GM18858 (cell line): ENCODE data around the gene PURA.
A peak's percentile ranks its signal among the peaks of the same experiment; 100 is the strongest.

Source experiments
- ATAC-seq: cut with Tn5 transposase; IDR thresholded peaks from one replicate; pipeline ENCODE4 v1.9.1; 2021; ENCODE audit not compliant: unreplicated experiment

Gene PURA

GRCh38 chr5:140157032-140157781 lies 43.3 kb downstream of the PURA start:
- peak; percentile 91 for ATAC-seq

DNA sequence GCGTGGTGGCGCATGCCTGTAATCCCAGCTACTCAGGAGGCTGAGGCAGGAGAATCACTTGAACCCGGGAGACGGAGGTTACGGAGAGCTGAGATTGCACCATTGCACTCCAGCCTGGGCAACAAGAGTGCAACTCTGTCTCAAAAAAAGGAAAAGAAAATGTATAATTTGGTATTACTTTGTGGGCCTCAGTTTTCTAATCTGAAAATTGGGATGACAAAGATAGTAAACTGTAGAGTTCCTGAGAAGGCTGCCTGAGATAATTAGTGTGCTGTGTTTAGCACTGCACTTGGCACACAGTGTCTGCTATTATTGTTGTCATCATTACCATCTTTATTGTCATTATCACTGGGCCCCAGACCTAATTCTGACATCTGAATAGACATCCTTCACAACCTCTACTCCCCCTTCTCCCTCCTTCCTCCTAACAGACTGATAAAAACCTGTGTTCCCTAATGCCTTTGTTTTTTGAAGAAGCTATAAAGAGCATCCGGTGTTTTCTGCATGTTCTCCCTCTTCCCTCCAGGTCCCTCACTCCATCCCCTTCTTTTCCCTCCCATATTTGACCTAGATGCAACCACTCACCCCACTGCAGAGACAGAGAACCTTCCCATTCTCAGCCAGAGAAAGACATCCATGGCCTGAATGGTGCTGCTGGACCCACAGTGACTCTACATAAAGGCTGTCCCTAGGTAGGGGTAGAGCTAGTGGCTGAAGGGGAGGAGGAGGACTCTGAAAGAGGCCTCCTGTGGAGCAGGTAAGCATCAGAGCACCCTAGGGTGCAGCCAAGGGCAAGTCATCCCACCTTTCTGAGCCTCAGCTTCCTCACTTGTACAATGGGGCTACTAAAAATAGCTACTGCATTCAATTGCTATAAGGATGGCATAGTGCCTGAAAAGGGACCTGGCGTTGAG lies 45.4 kb downstream of the PURA start:
- ATAC-seq: no peak

DNA sequence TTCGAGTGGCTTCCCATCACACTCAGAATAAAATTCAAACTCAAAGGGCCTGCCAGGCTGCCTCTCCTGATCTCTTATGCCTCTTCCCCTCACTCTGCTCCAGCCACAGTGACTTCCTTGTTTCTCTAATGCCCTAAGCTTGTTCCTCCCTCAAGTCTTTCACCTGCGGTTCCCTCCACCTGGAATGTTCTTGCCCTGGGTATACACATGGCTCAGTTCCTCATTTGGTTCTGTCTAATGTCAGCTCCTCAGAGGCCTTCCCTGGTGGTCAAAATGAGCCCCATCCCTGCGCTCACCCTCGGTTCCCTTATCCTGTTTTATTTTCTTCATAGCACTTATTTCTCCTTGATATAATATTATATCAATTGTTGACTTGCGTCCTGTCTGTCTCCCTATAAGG lies 48.4 kb downstream of the PURA start:
- ATAC-seq: no peak

DNA sequence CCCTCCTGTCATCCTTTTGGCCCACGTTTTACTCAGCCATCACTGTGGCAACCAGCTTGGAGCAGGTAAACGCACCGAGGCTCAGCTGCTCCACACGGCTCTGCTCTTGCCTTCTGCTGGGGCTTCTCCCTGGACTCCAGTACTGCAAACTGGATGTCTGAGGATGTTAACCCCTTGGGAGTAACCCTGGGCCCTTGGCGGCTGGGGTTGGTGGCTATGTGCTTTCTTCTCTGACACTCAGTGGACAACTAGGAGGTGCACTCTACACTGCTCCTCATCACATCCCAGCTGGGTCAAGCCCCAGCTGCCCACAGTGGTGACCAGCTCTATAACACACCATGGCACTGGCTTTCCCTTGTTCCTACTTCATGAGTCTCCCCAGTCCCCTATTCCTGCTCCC lies 48.9 kb downstream of the PURA start:
- no peak for ATAC-seq

GRCh38 chr5:140165101-140165922 lies 51.4 kb downstream of the PURA start:
- no peak for ATAC-seq

DNA sequence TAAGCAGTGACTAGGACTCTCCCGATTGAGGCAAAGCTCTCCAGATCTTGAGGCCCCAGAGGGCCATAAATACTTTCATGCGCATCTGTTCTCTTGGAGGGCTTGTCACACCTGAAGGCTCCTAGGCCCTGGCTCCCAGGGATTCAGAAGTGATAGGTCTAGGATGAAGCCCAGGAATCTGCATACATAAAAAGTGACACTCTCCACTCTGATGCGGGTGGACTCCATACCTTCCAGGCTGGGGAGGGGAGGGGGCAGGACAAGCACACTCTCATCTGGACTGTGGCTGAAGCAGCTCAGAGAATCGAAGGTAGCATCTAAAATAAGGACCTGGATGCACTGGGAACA lies 52.0 kb downstream of the PURA start:
- no peak for ATAC-seq

DNA sequence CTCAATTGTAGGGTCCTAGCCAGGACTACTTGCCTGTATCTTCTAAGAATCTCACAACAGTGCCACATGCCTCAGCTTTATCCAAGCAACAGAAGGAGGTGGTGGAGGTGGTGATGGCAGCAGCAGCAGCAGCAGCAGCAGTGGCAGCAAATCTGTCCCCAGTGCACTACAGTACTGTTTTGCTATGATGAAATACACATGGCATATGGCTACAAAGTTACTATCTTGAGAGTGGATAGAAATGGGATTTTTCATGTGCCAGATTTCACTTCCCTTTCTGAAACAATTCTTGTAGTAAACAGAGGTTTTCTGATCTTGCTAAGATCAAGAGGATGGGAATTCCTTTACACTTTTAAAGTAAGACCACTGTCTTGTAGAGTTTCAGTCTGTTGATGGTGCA lies 53.0 kb downstream of the PURA start:
- ATAC-seq: no peak

GRCh38 chr5:140168371-140168770 lies 54.5 kb downstream of the PURA start:
- ATAC-seq: no peak

- no peak for ATAC-seq
These were observed 55.5 kb downstream of the PURA start for GRCh38 chr5:140169410-140169809.

DNA sequence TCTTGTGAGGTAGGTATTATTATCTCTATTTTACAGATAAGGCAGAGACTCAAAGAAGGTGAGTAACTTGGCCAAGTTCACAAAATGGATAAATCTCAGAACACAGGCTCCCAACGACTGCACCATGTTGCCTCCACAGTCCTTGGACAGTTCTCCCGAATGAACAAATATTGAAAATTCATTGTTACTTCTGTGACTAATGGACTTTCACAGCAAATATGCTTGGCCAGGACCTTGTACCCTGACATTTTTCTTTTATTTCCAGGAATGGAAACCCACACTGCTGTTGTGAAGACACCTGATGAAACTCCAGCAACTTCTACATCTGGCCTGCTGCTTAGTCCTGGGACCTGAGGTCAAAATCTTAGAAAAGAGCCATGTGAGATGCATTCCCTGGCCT lies 58.6 kb downstream of the PURA start:
- ATAC-seq: no peak

DNA sequence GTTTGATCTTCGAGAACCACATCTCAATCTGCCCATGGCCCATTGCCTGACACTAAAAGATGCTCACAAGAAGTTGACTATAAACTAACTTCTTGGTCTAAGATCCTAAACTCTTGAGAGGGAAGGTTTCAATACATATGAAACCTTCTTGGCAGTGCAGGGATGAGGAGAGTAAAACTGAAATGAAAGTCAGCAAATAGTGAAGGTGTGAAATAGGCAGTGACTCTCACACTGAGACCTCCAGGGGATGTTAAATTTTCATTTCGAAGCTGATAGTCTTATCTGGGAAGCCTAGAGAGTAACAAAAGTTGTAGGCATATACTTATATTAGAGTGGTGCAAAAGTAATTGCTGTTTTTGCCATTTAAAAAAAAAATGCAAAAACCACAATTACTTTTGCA lies 60.1 kb downstream of the PURA start:
- no peak for ATAC-seq

DNA sequence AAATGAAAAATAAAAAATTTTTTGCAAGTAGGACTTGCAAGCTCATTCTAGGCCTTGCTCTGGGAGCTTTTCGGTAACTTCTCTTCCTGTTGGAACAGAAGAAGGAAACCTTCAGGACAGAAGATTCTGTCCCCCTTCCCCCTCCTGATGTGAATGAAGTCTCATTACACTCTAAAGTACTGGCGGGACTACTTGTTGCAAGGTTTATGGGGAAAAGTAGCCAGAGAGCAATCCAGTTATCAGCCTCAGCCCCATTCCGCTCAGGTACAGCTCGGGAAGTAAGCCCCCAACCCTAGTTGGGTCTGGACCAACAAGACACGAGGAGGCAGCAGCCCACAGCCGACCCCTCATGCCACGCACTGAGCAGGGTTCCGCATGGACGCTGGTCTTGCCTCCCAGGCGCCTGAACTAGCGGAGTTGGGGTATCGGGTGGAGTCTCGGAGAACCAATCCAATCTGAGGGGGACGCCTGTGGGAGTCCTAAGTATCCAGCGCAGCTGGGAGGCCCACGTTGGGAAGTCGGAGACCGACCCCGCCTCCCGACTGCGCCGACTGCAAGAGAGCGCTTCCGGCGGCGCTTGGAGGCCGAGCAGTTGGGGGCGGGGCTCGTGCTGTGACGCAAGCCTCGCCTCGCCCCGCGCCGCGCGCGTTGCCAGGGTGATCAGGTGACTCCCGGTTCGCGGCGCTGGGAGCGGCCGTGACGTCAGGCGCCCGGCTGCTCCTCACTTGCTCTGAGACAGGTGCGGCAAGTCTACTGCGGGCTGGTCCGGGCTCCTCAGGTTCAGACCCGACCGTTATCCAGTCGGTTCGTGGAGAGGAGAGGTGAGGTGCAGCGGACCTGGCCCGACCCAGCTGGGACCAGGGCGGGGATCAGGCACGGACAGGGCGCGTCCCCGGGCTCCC lies 60.8 kb downstream of the PURA start, which contains the start of gene CYSTM1:
Gene CYSTM1, plus strand, starts transcription at position 724 of the 902 bp plus-strand sequence. CDS start 19,278 bp downstream, outside the sequence.
- peak; percentile 89 for ATAC-seq
